Measurements from ENCODE around the gene TARP.

TARP gene

GRCh38 chr7:38273286-38273995, at the start of gene TARP:
Gene TARP, minus strand, starts transcription at chr7:38273636.
- no peak for DNase-seq

DNA sequence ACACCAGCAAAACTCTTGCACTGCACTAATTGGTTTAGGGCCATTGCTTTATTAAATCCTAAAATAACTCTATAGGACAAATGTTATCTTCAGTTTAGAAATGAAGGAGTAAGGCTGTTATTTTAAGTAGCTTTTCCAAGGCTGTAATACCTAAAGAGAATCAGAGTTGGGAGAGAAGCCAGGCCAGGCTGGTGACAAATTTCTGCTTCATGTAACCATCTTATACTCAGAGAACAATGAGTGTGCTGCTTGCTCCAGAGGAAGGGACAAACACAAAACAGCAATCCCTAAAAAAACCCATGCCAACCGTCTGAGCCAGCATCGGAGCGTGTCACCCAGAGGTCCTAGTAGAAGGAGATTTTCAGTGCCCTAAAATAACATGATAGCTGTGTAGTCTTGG, 49.7 kb upstream of the TARP start:
- no peak for DNase-seq

- DNase-seq: no peak
Observed at GRCh38 chr7:38322461-38322860, 49.0 kb upstream of the TARP start.

- no peak for DNase-seq
Observed at GRCh38 chr7:38321967-38322366, 48.5 kb upstream of the TARP start.

DNA sequence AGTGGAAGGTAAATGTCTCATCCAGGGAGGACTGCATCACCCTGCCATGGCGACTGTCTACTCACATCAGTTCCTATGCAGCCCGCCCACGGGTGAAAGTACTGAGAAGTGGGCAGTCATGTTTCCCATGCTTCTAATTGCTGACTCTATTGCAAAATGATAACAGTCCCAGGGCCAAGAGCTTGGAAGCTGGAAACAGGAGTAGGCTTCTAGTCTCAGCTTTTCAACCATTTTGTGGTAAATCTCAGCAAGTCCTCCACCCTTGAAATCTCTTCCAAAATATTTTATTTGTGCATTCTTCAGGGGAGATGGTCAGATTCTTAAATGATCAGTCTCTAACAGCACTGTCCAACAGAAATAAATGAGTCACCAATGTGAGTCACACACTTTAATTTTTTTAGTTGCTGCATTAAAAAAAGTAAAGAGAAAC, 48.1 kb upstream of the TARP start:
- DNase-seq: no peak

- DNase-seq: no peak
Observed at GRCh38 chr7:38321050-38321449, 47.6 kb upstream of the TARP start.

GRCh38 chr7:38319873-38320272, 46.4 kb upstream of the TARP start:
- DNase-seq: no peak

DNA sequence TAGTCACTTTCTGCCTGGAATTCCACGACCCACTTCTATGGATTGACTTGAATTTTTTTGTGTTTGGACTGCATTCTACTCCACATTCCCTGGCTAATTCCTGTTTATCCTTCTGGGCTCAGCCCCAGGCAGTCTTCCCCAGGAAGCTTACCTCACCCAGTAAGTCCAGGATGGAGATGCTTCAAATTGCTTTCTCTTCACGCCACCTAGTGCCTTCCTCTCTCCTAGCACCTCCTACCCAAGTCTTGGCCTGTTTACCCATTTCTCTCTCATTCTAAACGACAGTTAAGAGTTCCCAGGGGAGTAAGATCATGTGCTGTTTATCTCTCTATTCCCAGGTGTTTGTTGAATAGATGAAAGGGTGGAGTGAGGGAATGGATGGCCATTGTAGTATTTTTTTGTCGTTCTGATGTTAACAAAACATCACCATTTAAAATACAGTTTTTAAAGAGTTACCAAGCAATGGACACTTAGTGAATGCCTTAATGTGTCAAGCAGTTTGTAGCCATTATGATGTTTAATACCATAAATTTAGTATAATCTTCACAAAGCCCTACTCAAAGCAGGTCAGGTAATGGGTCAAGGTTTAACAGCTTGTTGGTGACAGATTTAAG, 45.5 kb upstream of the TARP start:
- DNase-seq: no peak

DNA sequence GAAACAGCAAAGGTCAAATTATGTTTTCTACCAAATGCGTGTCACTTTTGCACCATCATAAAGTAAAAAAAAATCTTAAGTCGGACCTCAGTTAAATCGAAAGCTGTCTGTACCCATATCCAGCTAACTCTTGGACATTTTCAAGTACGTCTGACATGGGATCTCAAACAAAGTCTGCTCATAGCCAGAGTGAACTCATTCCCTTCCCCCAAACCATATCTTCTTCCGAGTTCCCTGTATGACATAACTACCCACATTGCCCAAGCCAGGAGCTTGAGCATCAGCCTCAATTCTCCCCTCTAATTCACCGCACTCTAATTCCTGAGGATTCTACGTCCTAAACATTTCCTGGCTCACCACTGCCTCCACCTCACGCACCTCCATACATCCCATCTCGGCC, 44.8 kb upstream of the TARP start:
- no peak for DNase-seq

- no peak for DNase-seq
Observed at GRCh38 chr7:38317515-38317914, 44.1 kb upstream of the TARP start.

DNA sequence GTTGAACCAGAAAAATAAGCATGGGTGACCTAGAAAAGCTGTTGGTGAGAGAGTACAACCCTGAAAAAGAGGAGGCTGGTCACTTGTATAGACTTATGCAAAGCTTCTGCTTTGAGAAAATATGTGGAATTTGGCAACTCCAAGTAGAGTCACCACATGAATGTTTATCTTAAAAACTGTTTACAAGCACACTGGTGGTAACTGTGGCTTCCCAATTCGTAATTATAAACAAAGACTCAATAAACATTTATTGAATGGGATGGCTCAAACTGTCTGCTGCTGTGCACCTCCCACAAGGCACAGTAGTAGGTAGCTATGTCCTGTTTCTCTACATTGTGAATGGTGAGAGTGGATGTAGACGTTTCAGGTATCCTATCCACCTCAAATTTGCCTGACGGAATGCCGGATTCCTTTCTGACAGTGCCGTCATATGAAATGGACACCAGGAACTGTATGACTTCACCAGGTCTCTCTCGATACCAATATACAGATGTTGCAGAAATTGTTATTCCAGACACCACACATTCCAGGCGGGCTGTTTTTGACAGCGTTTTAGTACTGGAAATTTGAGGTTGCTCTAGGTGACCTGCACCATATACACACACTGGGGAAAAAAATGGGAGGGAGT, 43.4 kb upstream of the TARP start:
- DNase-seq: no peak

- no peak for DNase-seq
Observed at GRCh38 chr7:38315410-38315809, 42.0 kb upstream of the TARP start.

GRCh38 chr7:38312821-38313220, 39.4 kb upstream of the TARP start:
- DNase-seq: no peak

- no peak for DNase-seq
Observed at GRCh38 chr7:38311329-38311937, 38.0 kb upstream of the TARP start.

DNA sequence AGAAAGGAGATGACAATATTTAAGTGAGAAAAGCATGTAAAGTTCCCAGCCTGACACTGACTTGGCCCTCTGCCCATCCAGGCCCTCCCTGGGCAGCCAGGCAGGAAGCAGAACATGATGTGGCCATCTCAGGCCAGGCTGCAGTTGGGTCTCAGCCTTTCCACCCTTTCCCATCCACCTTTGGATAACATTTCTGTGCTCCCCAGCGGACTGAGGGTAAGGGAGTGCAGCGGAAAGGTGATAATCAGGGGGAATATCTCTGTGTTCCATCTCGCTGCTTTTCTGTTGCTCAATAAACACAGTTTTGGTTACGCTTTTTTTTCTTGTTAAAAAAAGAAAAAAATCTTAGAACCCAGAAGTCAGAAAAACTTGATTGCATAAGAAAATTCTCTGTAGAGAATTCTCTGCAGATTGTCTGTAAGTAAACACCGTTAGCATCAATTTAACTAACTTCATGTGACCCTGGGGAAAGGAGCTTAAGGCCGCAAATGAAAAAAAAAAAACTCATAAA, 37.2 kb upstream of the TARP start:
- no peak for DNase-seq

DNA sequence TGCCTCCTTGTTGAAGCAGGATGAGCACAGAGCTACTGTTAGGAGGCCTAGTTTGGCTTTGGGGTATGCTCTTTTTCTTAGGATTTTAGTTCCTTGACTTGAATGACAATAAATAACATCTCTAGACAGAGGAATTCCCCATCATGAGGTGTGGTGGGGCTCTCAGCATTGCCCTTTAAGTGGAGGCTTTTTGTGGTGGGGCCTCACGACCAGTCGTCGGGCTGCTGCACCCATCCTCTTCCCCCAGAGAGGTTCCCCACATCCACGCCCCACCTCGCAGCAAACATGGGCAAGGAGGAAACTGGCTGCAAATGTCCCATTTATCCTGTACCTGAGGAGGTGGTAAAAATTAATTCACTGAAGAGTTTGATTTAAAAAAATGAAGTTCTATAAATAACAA, 36.1 kb upstream of the TARP start:
- DNase-seq: no peak

DNA sequence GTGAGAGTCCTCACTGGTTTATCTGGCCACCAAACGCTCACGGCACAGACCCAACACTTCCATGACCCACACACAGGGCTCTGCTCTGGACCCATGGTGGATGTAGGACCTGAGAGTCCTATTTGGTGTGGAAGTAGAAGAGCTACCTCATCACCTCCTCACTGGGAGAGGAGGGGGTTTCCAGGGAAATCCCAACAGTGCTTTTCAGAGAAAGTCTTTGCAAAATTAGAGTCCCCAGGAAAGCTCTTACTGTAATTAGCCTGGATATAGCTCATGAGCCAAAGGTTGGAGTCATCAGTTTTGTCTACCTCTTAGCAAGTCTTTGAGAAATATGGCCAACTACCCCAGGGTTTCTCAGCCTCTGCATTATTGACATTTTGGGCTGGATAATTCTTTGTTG, 34.7 kb upstream of the TARP start:
- no peak for DNase-seq

- no peak for DNase-seq
Observed at GRCh38 chr7:38307640-38308039, 34.2 kb upstream of the TARP start.

DNA sequence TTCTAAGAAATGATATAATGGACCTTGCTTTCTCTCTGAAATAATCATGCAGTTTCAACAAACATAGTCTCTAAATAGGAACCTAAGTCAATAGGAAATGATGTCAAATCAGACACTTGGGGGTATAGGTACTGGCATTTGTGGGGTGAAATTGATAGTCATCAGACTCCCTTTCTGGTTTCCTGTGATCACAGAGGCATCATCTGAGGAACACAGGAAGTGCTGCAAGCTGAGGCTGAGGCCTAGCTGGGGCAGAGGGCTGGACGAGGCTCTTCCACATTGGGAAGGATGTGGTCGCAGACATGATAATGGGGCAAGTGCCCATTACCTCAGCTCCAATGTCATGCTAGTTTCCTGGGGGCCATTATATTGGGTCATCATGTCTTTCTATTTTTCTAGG, 33.5 kb upstream of the TARP start:
- DNase-seq: no peak

DNA sequence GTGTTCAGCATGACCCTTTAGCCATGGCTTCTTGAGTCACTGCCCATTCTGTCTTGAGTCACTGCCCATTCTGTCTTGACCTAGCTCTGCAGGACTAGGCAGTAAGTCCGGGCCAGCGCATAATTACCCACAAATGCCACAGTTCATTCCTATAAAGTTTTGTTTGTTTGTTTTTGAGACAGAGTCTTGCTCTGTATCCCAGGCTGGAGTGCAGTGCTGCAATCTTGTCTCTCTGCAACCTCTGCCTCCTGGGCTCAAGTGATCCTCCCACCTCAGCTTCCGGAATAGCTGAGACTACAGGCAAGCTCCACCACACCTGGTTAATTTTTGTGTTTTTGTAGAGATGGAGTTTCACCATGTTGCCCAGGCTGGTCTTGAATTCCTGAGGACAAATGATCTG, 32.7 kb upstream of the TARP start:
- no peak for DNase-seq

GRCh38 chr7:38303866-38304265, 30.4 kb upstream of the TARP start:
- DNase-seq: no peak

- DNase-seq: no peak
Observed at GRCh38 chr7:38300175-38300574, 26.7 kb upstream of the TARP start.

GRCh38 chr7:38299275-38299931, 26.0 kb upstream of the TARP start:
- DNase-seq: no peak

All from DMS79 (cell line).